GM23338 (cell line): ENCODE measurements around the gene THBS1. TPM values are rescaled to one million over a fixed set of nuclear protein-coding genes. Genes with fewer than 3 reads are reported as not detected.

Experiments
- ATAC-seq: fragments of 200-7000 bp; cut with Tn5 transposase; 3 replicates; pipeline ENCODE4 v1.9.1; 2020
- DNase-seq: peaks from one replicate; pipeline ENCODE4 v3.0.0-alpha.2; 2015; ENCODE audit warnings: low spot score
- H2AFZ ChIP-seq: fragments of 200-600 bp; sonication (generic); 2 replicates; pipeline ENCODE4 v1.8.0; 2016; ENCODE audit warnings: antibody characterized with exemption, mild to moderate bottlenecking, moderate library complexity
- H3F3A ChIP-seq: fragments of 200-600 bp; sonication (generic); replicated peaks from 2 replicates; pipeline ENCODE4 v1.8.0; 2017; ENCODE audit warnings: antibody characterized with exemption, mixed run types, low read depth
- H3K27ac ChIP-seq: fragments of 200-600 bp; sonication (generic); 2 replicates; pipeline ENCODE4 v1.6.1; 2016; ENCODE audit warnings: low read depth
- H3K27me3 ChIP-seq: fragments of 200-600 bp; sonication (generic); 2 replicates; pipeline ENCODE4 v1.8.0; 2016; ENCODE audit warnings: mild to moderate bottlenecking, mixed run types, moderate library complexity; ENCODE audit not compliant: insufficient read depth
- H3K36me3 ChIP-seq: fragments of 200-600 bp; sonication (generic); 2 replicates; pipeline ENCODE4 v1.8.0; 2016; ENCODE audit warnings: mild to moderate bottlenecking; ENCODE audit not compliant: insufficient read depth
- H3K4me1 ChIP-seq: fragments of 200-600 bp; sonication (generic); 2 replicates; pipeline ENCODE4 v1.8.0; 2016; ENCODE audit warnings: mild to moderate bottlenecking, moderate library complexity; ENCODE audit not compliant: insufficient read depth
- H3K4me2 ChIP-seq: fragments of 200-600 bp; sonication (generic); 2 replicates; pipeline ENCODE4 v1.7.1; 2017; ENCODE audit warnings: mixed run types
- H3K4me3 ChIP-seq: fragments of 200-600 bp; sonication (generic); 2 replicates; pipeline ENCODE4 v1.6.1; 2016; ENCODE audit warnings: mixed run types
- H3K79me2 ChIP-seq: fragments of 200-600 bp; sonication (generic); replicated peaks from 2 replicates; pipeline ENCODE4 v1.8.0; 2017; ENCODE audit warnings: mild to moderate bottlenecking; ENCODE audit not compliant: insufficient read depth
- H3K9me2 ChIP-seq: fragments of 200-600 bp; sonication (generic); 2 replicates; pipeline ENCODE4 v1.8.0; 2017; ENCODE audit not compliant: insufficient read depth
- H4K20me1 ChIP-seq: fragments of 200-600 bp; sonication (generic); replicated peaks from 2 replicates; pipeline ENCODE4 v1.8.0; 2017; ENCODE audit warnings: mild to moderate bottlenecking; ENCODE audit not compliant: insufficient read depth
- H3K27ac Mint-ChIP-seq: 2 replicates; pipeline ENCODE4 v1.8.0; 2020; ENCODE audit warnings: inconsistent platforms, mild to moderate bottlenecking, moderate library complexity, mixed read lengths
- H3K27me3 Mint-ChIP-seq: 3 replicates; pipeline ENCODE4 v1.8.0; 2022; ENCODE audit warnings: low read depth, mild to moderate bottlenecking, moderate library complexity, mixed read lengths, inconsistent platforms; ENCODE audit not compliant: insufficient read depth, poor library complexity
- H3K36me3 Mint-ChIP-seq: 3 replicates; pipeline ENCODE4 v1.8.0; 2021; ENCODE audit warnings: low read depth, mild to moderate bottlenecking, inconsistent platforms, moderate library complexity, mixed read lengths
- H3K4me1 Mint-ChIP-seq: 3 replicates; pipeline ENCODE4 v1.8.0; 2020; ENCODE audit warnings: mild to moderate bottlenecking, inconsistent platforms, mixed read lengths
- H3K4me3 Mint-ChIP-seq: 3 replicates; pipeline ENCODE4 v1.8.0; 2021; ENCODE audit warnings: moderate library complexity, mild to moderate bottlenecking, inconsistent platforms, mixed read lengths
- H3K9me3 Mint-ChIP-seq: 3 replicates; pipeline ENCODE4 v1.8.0; 2020; ENCODE audit warnings: moderate library complexity, mild to moderate bottlenecking, inconsistent platforms, mixed read lengths
- CREB1 ChIP-seq: fragments of 250-450 bp; sonication (Bioruptor Pico); IDR thresholded peaks from 2 replicates; pipeline ENCODE4 v1.5.0; 2020; ENCODE audit warnings: low read depth, mild to moderate bottlenecking, moderate library complexity
- ETS1 ChIP-seq: IDR thresholded peaks from 2 replicates; pipeline ENCODE4 v1.6.1; 2016; ENCODE audit warnings: antibody characterized with exemption
- EZH2 ChIP-seq: fragments of 200-600 bp; sonication (generic); IDR thresholded peaks from one replicate; pipeline ENCODE4 v1.8.0; 2017; ENCODE audit warnings: antibody characterized with exemption, mild to moderate bottlenecking, low read depth; ENCODE audit not compliant: unreplicated experiment
- EZH2phosphoT487 ChIP-seq: fragments of 200-600 bp; sonication (generic); IDR thresholded peaks from one replicate; pipeline ENCODE4 v1.8.1; 2018; ENCODE audit warnings: antibody characterized with exemption; ENCODE audit not compliant: unreplicated experiment
- JUNB ChIP-seq: IDR thresholded peaks from one replicate; pipeline ENCODE4 v1.6.1; 2016; ENCODE audit warnings: antibody characterized with exemption; ENCODE audit not compliant: unreplicated experiment
- REST ChIP-seq: IDR thresholded peaks from one replicate; pipeline ENCODE4 v1.6.1; 2018; ENCODE audit warnings: antibody characterized with exemption; ENCODE audit not compliant: unreplicated experiment
- STAT1 ChIP-seq: IDR thresholded peaks from one replicate; pipeline ENCODE4 v1.6.1; 2016; ENCODE audit warnings: antibody characterized with exemption; ENCODE audit not compliant: unreplicated experiment
- ZNF114 ChIP-seq: fragments of 250-450 bp; sonication (Bioruptor Pico); IDR thresholded peaks from 2 replicates; pipeline ENCODE4 v1.5.0; 2020; ENCODE audit warnings: mild to moderate bottlenecking, moderate library complexity
- ZNF462 ChIP-seq: fragments of 250-450 bp; sonication (Bioruptor Pico); IDR thresholded peaks from 2 replicates; pipeline ENCODE4 v1.5.0; 2020; ENCODE audit warnings: mild to moderate bottlenecking, moderate library complexity
- polyA plus RNA-seq: library from polyadenylated mRNA; unstranded; fragments of >200 nt; fragmentation: Nextera tagmentation; extraction: Ambion mirVana; gene quantifications from 2 replicates; pipeline ENCODE4 v1.2.1, GENCODE V29; 2016
- total RNA-seq: library from RNA; depleted of rRNA; stranded (reverse); fragments of >200 nt; shearing (Covaris generic); gene quantifications from 2 replicates; pipeline ENCODE4 v1.2.3, GENCODE V29; 2014

THBS1 gene
- total and polyA plus RNA-seq, 2 experiments from 2014 or later: 21.7 to 81.9 TPM

GRCh38 chr15:39605146-39605545, 24.3 kb downstream of the THBS1 start:
- H3F3A ChIP-seq: no peaks in the 10 kb centered on the region
- H3K4me3 Mint-ChIP-seq: no peak overlapping the region
- H3K4me2 ChIP-seq: no peak overlapping the region
- no peaks in the 10 kb centered on the region; the same call in 1 of the 2 replicates for H3K36me3 ChIP-seq
- H3K27ac Mint-ChIP-seq: no peak overlapping the region
- DNase-seq: no peak
- H3K4me1 ChIP-seq: no peaks in the 10 kb centered on the region
- no peaks in the 10 kb centered on the region for H4K20me1 ChIP-seq
- H3K36me3 Mint-ChIP-seq: no peaks in the 10 kb centered on the region
- no peaks in the 10 kb centered on the region for H3K9me2 ChIP-seq
- no peak overlapping the region for H3K27ac ChIP-seq
- no peaks in the 10 kb centered on the region for H3K27me3 Mint-ChIP-seq
- TF ChIP-seq ZNF114 (no peak), REST (no peak), ZNF462 (CRISPR knock-in tag) (no peak), EZH2phosphoT487 (no peak), JUNB (no peak), EZH2 (no peak), ETS1 (no peak), CREB1 (CRISPR knock-in tag) (no peak), STAT1 (no peak)
- no peaks in the 10 kb centered on the region for H3K79me2 ChIP-seq
- ATAC-seq: no peak
- no peaks in the 10 kb centered on the region for H3K4me1 Mint-ChIP-seq
- peaks cover 2% of the 10 kb centered on the region; the same call in 1 of the 3 replicates for H3K9me3 Mint-ChIP-seq
- H2AFZ ChIP-seq: no peak overlapping the region
- no peaks in the 10 kb centered on the region for H3K27me3 ChIP-seq
- no peak overlapping the region for H3K4me3 ChIP-seq
